ENCODE results near the gene CAPN11. TPM values are rescaled to one million over a fixed set of nuclear protein-coding genes. Genes with fewer than 3 reads are reported as not detected.
"Not testable (repeated sequence)": the region's sequence is repeated elsewhere in the genome, so short reads cannot be mapped to it uniquely, and the experiment has no call there.

Gene CAPN11
- total and polyA plus RNA-seq, 2 experiments from 2014 or later, result 1.1 to 1.7 TPM

DNA sequence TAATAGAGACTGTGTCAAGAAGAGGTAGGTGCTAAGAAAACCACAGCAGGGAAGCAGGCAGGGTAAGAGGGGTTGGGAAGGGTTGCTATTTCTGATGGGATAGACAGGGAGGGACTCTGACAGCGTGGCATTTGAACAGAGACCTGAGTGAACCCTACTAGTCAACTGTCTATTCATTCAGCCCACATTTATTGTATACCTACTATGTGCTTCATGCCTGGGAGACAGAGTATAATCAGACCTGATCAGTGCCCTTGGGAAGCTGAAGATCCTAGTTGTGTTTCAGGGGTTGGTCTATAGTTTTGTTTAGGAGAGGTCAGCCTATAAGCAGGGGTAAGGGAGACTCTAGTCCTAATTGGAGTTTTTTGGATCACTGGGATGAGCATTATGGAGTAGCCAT, 14.9 kb upstream of the CAPN11 start:
- DNase-seq (ENCODE audit: low spot score), result no peak

DNA sequence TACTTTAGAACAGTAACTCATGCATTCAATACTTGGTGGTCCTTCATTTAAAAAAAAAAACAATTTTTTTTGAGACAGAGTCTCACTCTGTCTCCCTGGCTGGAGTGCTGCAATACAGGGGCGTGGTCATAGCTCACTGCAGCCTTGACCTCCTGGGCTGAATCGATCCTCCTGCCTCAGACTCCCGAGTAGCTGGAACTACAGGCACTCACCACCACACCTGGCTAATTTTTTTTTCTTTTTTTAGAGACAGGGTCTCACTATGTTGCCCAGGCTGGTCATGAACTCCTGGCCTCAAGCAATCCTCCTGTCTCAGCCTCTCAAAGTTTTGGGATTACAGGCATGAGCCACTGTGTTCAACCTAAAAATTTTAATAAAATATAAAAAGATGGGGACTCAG, 14.1 kb upstream of the CAPN11 start:
- not testable (repeated sequence) for H3F3A ChIP-seq (replicated peaks; ENCODE audit: low read depth); H3K4me1 Mint-ChIP-seq; H3K79me2 ChIP-seq (replicated peaks; ENCODE audit: insufficient read depth); H3K4me2 ChIP-seq; H2AFZ ChIP-seq; H3K27me3 Mint-ChIP-seq (ENCODE audit: insufficient read depth, low read depth, poor library complexity); H3K4me1 ChIP-seq (ENCODE audit: insufficient read depth); ATAC-seq; H3K27me3 ChIP-seq (ENCODE audit: insufficient read depth); H3K9me3 Mint-ChIP-seq; H4K20me1 ChIP-seq (replicated peaks; ENCODE audit: insufficient read depth); H3K36me3 ChIP-seq (ENCODE audit: insufficient read depth); H3K4me3 ChIP-seq; H3K9me2 ChIP-seq (ENCODE audit: insufficient read depth); H3K27ac ChIP-seq (ENCODE audit: low read depth); DNase-seq (ENCODE audit: low spot score); H3K4me3 Mint-ChIP-seq; H3K27ac Mint-ChIP-seq
- peaks cover 58% of the 10 kb centered on the region for H3K36me3 Mint-ChIP-seq (ENCODE audit: low read depth)

More for the DNA sequence above, 14.9 kb upstream of the CAPN11 start:
- Histone ChIP-seq H3K27me3 (ENCODE audit: insufficient read depth) (no peaks in the 10 kb centered on the region), H3K79me2 (replicated peaks; ENCODE audit: insufficient read depth) (no peaks in the 10 kb centered on the region), H3K4me1 (ENCODE audit: insufficient read depth) (no peaks in the 10 kb centered on the region; the same call in 1 of the 2 replicates), H3F3A (replicated peaks; ENCODE audit: low read depth) (no peaks in the 10 kb centered on the region), H3K36me3 (ENCODE audit: insufficient read depth) (no peaks in the 10 kb centered on the region; the same call in 1 of the 2 replicates), H2AFZ (no peak overlapping the region), H3K9me2 (ENCODE audit: insufficient read depth) (no peaks in the 10 kb centered on the region), H3K27ac (ENCODE audit: low read depth) (no peak overlapping the region), H3K4me3 (no peak overlapping the region), H4K20me1 (replicated peaks; ENCODE audit: insufficient read depth) (no peaks in the 10 kb centered on the region; the same call in 1 of the 2 replicates), H3K4me2 (no peak overlapping the region)
- H3K36me3 Mint-ChIP-seq (ENCODE audit: low read depth), result peaks cover 55% of the 10 kb centered on the region
- H3K4me3 Mint-ChIP-seq, result no peak overlapping the region
- no peak for ATAC-seq
- H3K4me1 Mint-ChIP-seq, result peaks cover 4% of the 10 kb centered on the region
- H3K27ac Mint-ChIP-seq, result no peak overlapping the region
- H3K9me3 Mint-ChIP-seq, result no peaks in the 10 kb centered on the region
- H3K27me3 Mint-ChIP-seq (ENCODE audit: insufficient read depth, low read depth, poor library complexity), result peaks cover 13% of the 10 kb centered on the region
- TF ChIP-seq, protein P1, sequence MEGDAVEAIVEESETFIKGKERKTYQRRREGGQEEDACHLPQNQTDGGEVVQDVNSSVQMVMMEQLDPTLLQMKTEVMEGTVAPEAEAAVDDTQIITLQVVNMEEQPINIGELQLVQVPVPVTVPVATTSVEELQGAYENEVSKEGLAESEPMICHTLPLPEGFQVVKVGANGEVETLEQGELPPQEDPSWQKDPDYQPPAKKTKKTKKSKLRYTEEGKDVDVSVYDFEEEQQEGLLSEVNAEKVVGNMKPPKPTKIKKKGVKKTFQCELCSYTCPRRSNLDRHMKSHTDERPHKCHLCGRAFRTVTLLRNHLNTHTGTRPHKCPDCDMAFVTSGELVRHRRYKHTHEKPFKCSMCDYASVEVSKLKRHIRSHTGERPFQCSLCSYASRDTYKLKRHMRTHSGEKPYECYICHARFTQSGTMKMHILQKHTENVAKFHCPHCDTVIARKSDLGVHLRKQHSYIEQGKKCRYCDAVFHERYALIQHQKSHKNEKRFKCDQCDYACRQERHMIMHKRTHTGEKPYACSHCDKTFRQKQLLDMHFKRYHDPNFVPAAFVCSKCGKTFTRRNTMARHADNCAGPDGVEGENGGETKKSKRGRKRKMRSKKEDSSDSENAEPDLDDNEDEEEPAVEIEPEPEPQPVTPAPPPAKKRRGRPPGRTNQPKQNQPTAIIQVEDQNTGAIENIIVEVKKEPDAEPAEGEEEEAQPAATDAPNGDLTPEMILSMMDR (conservative IDR thresholded peaks at IDR 0.05; ENCODE audit: low read depth in 2 of 2), result no peak
- TF ChIP-seq EZH2phosphoT487 (IDR thresholded peaks at IDR 0.05; ENCODE audit: unreplicated experiment), result no peak
- TF ChIP-seq NANOG (IDR thresholded peaks at IDR 0.05; ENCODE audit: borderline replicate concordance), result no peak
- no peak for TF ChIP-seq ZNF114 (CRISPR knock-in tag; IDR thresholded peaks at IDR 0.05)

DNA sequence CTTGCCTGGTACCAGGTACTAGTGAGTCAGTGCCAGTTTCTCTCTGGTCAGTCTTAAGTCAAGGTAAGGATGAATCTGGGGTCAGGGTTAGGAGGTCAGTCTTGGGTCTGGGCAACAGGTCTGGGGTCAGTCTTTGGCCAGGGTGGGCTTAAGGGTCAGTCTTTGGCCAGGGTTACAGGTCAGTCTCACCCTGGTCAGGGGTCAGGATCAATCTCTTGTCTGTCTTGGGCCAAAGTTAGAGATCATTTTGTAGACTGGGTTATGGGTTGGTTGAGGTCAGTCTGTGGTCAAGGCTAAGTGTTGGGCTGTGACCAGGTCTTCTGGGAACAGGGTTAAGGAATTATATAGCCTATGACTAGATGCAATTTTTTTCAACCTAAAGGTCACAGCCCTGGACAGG, 12.8 kb upstream of the CAPN11 start:
- H2AFZ ChIP-seq, result no peak overlapping the region
- no peak overlapping the region for H3K4me3 ChIP-seq
- no peak overlapping the region for H3K4me2 ChIP-seq
- no peak overlapping the region for H3K27ac Mint-ChIP-seq
- no peak overlapping the region for H3K27ac ChIP-seq (ENCODE audit: low read depth)
- H3K4me3 Mint-ChIP-seq, result no peak overlapping the region
- no peaks in the 10 kb centered on the region; the same call in 2 of the 3 replicates for H3K4me1 Mint-ChIP-seq
- DNase-seq (ENCODE audit: low spot score), result no peak
- H3K36me3 Mint-ChIP-seq (ENCODE audit: low read depth), result peaks cover 50% of the 10 kb centered on the region
- no peaks in the 10 kb centered on the region for H3K9me2 ChIP-seq (ENCODE audit: insufficient read depth)
- H3K79me2 ChIP-seq (replicated peaks; ENCODE audit: insufficient read depth), result no peaks in the 10 kb centered on the region
- ATAC-seq, result no peak
- H3K4me1 ChIP-seq (ENCODE audit: insufficient read depth), result no peaks in the 10 kb centered on the region
- no peaks in the 10 kb centered on the region for H3K9me3 Mint-ChIP-seq
- H3K36me3 ChIP-seq (ENCODE audit: insufficient read depth), result no peaks in the 10 kb centered on the region
- H4K20me1 ChIP-seq (replicated peaks; ENCODE audit: insufficient read depth), result no peaks in the 10 kb centered on the region; the same call in 1 of the 2 replicates
- H3K27me3 Mint-ChIP-seq (ENCODE audit: insufficient read depth, low read depth, poor library complexity), result peaks cover 3% of the 10 kb centered on the region
- no peaks in the 10 kb centered on the region for H3F3A ChIP-seq (replicated peaks; ENCODE audit: low read depth)
- no peaks in the 10 kb centered on the region for H3K27me3 ChIP-seq (ENCODE audit: insufficient read depth)
- no peak for TF ChIP-seq STAT1 (IDR thresholded peaks at IDR 0.05; ENCODE audit: unreplicated experiment)
- TF ChIP-seq, protein P2, sequence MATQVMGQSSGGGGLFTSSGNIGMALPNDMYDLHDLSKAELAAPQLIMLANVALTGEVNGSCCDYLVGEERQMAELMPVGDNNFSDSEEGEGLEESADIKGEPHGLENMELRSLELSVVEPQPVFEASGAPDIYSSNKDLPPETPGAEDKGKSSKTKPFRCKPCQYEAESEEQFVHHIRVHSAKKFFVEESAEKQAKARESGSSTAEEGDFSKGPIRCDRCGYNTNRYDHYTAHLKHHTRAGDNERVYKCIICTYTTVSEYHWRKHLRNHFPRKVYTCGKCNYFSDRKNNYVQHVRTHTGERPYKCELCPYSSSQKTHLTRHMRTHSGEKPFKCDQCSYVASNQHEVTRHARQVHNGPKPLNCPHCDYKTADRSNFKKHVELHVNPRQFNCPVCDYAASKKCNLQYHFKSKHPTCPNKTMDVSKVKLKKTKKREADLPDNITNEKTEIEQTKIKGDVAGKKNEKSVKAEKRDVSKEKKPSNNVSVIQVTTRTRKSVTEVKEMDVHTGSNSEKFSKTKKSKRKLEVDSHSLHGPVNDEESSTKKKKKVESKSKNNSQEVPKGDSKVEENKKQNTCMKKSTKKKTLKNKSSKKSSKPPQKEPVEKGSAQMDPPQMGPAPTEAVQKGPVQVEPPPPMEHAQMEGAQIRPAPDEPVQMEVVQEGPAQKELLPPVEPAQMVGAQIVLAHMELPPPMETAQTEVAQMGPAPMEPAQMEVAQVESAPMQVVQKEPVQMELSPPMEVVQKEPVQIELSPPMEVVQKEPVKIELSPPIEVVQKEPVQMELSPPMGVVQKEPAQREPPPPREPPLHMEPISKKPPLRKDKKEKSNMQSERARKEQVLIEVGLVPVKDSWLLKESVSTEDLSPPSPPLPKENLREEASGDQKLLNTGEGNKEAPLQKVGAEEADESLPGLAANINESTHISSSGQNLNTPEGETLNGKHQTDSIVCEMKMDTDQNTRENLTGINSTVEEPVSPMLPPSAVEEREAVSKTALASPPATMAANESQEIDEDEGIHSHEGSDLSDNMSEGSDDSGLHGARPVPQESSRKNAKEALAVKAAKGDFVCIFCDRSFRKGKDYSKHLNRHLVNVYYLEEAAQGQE (IDR thresholded peaks at IDR 0.05; ENCODE audit: unreplicated experiment), result no peak
- TF ChIP-seq, protein P1 (conservative IDR thresholded peaks at IDR 0.05; ENCODE audit: low read depth in 2 of 2), result no peak
- no peak for TF ChIP-seq EZH2phosphoT487 (IDR thresholded peaks at IDR 0.05; ENCODE audit: unreplicated experiment)
- no peak for TF ChIP-seq CREB1 (CRISPR knock-in tag; IDR thresholded peaks at IDR 0.05; ENCODE audit: low read depth)
- no peak for TF ChIP-seq POLR2AphosphoS5 (IDR thresholded peaks at IDR 0.05; ENCODE audit: low read depth)

Data from GM23338 (cell line).